ENCODE data around the gene UCHL5. TPM values are rescaled to one million over a fixed set of nuclear protein-coding genes. Genes with fewer than 3 reads are reported as not detected.

UCHL5 gene
- total and polyA plus RNA-seq, 2 of the 13 experiments (the other 11 are each of a cell fraction or from before 2014, with no cell fraction given), result 18.2 to 44.1 TPM

DNA sequence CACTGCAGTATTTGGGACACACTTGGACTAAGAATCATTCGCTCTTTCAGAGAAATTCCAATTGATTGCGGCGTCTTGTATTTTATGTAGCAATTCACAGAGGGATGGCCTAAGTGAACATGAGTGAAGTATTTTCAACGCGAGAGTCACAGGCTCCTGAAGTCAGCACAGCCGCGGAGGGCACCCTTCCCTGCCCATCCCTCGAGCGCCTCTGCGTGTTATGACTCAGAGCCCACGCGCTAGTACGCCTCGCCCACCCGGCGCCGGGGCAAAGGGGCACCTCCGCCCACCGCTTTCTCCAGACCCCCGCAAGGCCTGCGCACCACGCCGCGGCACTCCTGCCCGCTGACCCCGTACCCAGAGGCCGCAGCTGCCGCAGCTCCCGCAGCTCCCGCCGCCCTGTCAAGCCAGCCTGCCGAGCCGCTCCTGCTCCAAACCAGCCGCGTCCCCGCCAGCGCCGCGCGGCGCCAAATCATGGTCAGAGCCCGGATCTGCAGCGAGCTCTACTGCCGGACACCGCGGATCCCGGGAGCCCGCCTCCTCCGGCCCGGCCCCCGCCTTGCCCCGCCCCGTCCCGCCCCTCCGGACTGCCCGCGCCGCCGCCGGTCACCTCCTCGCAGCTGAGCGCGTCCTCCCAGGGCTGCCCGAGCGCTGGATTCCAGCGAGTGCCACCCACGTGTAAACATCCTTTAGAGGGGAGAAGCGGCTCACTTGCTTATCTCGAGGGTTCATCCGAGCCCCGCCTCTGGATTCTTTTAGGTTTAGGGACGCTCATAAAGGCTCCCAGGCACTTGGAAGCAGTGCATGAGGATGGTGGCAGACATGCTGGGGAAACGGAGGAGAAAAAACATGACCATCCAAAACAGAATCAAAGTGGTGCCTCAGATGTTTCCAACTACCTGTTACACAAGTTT is 46.0 kb upstream of the UCHL5 start, which contains the start of gene GLRX2 (continued):
- TF ChIP-seq, protein P1, sequence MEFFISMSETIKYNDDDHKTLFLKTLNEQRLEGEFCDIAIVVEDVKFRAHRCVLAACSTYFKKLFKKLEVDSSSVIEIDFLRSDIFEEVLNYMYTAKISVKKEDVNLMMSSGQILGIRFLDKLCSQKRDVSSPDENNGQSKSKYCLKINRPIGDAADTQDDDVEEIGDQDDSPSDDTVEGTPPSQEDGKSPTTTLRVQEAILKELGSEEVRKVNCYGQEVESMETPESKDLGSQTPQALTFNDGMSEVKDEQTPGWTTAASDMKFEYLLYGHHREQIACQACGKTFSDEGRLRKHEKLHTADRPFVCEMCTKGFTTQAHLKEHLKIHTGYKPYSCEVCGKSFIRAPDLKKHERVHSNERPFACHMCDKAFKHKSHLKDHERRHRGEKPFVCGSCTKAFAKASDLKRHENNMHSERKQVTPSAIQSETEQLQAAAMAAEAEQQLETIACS (CRISPR knock-in tag; IDR thresholded peaks at IDR 0.05), result peak; percentile 67
- TF ChIP-seq, protein P2, sequence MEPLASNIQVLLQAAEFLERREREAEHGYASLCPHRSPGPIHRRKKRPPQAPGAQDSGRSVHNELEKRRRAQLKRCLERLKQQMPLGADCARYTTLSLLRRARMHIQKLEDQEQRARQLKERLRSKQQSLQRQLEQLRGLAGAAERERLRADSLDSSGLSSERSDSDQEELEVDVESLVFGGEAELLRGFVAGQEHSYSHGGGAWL (CRISPR knock-in tag; IDR thresholded peaks at IDR 0.05), result peak; percentile 79
- TF ChIP-seq KLF6 (CRISPR knock-in tag; IDR thresholded peaks at IDR 0.05) (peak; percentile 67; the same call in 1 of the 2 replicates), SMAD9 (CRISPR knock-in tag; IDR thresholded peaks at IDR 0.05) (no peak), GFI1 (CRISPR knock-in tag; IDR thresholded peaks at IDR 0.05; ENCODE audit: borderline replicate concordance) (no peak), ZNF446 (CRISPR knock-in tag; IDR thresholded peaks at IDR 0.05) (0 out of 2 replicates have a peak, but pooled peaks have one; percentile 78), KDM6A (CRISPR knock-in tag; IDR thresholded peaks at IDR 0.05; ENCODE audit: low read depth) (no peak), ZNF496 (CRISPR knock-in tag; IDR thresholded peaks at IDR 0.05; ENCODE audit: insufficient replicate concordance) (no peak), KLF12 (CRISPR knock-in tag; IDR thresholded peaks at IDR 0.05; ENCODE audit: borderline replicate concordance) (no peak), SP2 (CRISPR knock-in tag; IDR thresholded peaks at IDR 0.05) (no peak), ZNF747 (CRISPR knock-in tag; IDR thresholded peaks at IDR 0.05; ENCODE audit: borderline replicate concordance) (no peak), CAMTA2 (CRISPR knock-in tag; IDR thresholded peaks at IDR 0.05; ENCODE audit: borderline replicate concordance) (peak; percentile 72; the same call in 1 of the 2 replicates), ZNF382 (CRISPR knock-in tag; IDR thresholded peaks at IDR 0.05; ENCODE audit: borderline replicate concordance) (no peak), MTF1 (CRISPR knock-in tag; IDR thresholded peaks at IDR 0.05) (no peak), NFE2L2 (IDR thresholded peaks at IDR 0.05; ENCODE audit: low read length) (no peak), MTF2 (CRISPR knock-in tag; IDR thresholded peaks at IDR 0.05; ENCODE audit: borderline replicate concordance) (no peak), ZNF782 (CRISPR knock-in tag; IDR thresholded peaks at IDR 0.05; ENCODE audit: borderline replicate concordance) (no peak), SSRP1 (CRISPR knock-in tag; IDR thresholded peaks at IDR 0.05) (no peak), MXD4 (CRISPR knock-in tag; IDR thresholded peaks at IDR 0.05) (peak; percentile 86), ZBTB38 (CRISPR knock-in tag; IDR thresholded peaks at IDR 0.05) (peak; percentile 86; the same call in 1 of the 2 replicates)
- TF ChIP-seq, protein P3, sequence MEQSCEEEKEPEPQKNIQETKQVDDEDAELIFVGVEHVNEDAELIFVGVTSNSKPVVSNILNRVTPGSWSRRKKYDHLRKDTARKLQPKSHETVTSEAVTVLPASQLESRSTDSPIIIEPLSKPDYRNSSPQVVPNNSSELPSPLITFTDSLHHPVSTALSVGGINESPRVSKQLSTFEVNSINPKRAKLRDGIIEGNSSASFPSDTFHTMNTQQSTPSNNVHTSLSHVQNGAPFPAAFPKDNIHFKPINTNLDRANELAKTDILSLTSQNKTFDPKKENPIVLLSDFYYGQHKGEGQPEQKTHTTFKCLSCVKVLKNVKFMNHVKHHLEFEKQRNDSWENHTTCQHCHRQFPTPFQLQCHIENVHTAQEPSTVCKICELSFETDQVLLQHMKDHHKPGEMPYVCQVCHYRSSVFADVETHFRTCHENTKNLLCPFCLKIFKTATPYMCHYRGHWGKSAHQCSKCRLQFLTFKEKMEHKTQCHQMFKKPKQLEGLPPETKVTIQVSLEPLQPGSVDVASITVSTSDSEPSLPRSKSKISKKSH (CRISPR knock-in tag; IDR thresholded peaks at IDR 0.05; ENCODE audit: borderline replicate concordance), result no peak; the same call in 1 of the 2 replicates
- TF ChIP-seq, protein P4, sequence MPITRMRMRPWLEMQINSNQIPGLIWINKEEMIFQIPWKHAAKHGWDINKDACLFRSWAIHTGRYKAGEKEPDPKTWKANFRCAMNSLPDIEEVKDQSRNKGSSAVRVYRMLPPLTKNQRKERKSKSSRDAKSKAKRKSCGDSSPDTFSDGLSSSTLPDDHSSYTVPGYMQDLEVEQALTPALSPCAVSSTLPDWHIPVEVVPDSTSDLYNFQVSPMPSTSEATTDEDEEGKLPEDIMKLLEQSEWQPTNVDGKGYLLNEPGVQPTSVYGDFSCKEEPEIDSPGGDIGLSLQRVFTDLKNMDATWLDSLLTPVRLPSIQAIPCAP (CRISPR knock-in tag; IDR thresholded peaks at IDR 0.05; ENCODE audit: low read depth), result no peak
- TF ChIP-seq, protein P5, sequence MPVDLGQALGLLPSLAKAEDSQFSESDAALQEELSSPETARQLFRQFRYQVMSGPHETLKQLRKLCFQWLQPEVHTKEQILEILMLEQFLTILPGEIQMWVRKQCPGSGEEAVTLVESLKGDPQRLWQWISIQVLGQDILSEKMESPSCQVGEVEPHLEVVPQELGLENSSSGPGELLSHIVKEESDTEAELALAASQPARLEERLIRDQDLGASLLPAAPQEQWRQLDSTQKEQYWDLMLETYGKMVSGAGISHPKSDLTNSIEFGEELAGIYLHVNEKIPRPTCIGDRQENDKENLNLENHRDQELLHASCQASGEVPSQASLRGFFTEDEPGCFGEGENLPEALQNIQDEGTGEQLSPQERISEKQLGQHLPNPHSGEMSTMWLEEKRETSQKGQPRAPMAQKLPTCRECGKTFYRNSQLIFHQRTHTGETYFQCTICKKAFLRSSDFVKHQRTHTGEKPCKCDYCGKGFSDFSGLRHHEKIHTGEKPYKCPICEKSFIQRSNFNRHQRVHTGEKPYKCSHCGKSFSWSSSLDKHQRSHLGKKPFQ (CRISPR knock-in tag; IDR thresholded peaks at IDR 0.05; ENCODE audit: insufficient replicate concordance), result peak; percentile 74

Measured in HepG2 (cell line).